ENCODE data around the gene PCDH8. TPM values are rescaled to one million over a fixed set of nuclear protein-coding genes. Genes with fewer than 3 reads are reported as not detected.

The PCDH8 gene, protein sequence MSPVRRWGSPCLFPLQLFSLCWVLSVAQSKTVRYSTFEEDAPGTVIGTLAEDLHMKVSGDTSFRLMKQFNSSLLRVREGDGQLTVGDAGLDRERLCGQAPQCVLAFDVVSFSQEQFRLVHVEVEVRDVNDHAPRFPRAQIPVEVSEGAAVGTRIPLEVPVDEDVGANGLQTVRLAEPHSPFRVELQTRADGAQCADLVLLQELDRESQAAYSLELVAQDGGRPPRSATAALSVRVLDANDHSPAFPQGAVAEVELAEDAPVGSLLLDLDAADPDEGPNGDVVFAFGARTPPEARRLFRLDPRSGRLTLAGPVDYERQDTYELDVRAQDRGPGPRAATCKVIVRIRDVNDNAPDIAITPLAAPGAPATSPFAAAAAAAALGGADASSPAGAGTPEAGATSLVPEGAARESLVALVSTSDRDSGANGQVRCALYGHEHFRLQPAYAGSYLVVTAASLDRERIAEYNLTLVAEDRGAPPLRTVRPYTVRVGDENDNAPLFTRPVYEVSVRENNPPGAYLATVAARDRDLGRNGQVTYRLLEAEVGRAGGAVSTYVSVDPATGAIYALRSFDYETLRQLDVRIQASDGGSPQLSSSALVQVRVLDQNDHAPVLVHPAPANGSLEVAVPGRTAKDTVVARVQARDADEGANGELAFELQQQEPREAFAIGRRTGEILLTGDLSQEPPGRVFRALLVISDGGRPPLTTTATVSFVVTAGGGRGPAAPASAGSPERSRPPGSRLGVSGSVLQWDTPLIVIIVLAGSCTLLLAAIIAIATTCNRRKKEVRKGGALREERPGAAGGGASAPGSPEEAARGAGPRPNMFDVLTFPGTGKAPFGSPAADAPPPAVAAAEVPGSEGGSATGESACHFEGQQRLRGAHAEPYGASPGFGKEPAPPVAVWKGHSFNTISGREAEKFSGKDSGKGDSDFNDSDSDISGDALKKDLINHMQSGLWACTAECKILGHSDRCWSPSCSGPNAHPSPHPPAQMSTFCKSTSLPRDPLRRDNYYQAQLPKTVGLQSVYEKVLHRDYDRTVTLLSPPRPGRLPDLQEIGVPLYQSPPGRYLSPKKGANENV
- not detected in 2 replicates for total RNA-seq

DNA sequence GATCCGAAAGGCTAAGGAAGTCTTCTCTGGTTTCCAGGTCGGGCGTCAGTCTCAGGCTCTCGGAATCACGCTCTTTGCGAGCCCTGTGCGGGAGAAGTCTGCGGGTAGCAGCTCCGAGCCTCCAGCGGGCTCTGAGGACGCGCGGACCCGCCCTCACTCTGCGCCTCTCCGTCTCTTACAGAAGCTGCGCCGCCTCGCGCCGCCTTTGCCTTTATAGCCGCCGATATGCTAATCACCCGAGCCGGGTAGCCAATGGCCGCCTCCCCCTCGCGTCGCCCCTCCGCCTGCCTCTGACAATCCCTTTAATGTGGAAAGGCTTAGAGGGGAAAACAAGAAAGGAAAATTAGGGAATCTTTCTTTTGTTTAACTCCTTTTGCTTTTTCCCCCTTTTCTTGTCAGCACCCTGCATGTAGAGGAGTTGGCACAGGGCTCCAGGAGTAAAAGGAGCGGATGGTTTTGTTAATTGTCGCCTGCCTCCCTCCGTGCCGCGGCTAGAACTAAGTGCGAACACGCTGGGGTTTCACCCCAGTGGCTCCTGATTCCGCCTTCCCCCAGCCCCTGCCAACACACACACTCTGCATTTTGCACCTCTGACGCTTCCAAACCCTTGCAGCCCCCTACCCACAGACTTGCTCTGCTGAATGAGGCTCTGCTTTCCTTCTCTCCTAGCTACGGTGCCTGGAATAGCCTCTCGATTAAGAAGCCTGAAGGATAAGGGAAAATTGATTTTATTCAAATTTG lies at the start of gene PCDH8:
PCDH8 (minus strand) TSS at position 186 of the 741 bp plus-strand sequence. CDS start 204 bp downstream, outside the sequence.
- no peak for TF ChIP-seq CTCF (IDR thresholded peaks at IDR 0.05; ENCODE audit: insufficient read depth, low read depth, low read length)
- H3K4me3 ChIP-seq (ENCODE audit: low read depth, low read length) = no peak within 1 kb of the TSS
- no peak for DNase-seq (ENCODE audit: low read depth)

DNA sequence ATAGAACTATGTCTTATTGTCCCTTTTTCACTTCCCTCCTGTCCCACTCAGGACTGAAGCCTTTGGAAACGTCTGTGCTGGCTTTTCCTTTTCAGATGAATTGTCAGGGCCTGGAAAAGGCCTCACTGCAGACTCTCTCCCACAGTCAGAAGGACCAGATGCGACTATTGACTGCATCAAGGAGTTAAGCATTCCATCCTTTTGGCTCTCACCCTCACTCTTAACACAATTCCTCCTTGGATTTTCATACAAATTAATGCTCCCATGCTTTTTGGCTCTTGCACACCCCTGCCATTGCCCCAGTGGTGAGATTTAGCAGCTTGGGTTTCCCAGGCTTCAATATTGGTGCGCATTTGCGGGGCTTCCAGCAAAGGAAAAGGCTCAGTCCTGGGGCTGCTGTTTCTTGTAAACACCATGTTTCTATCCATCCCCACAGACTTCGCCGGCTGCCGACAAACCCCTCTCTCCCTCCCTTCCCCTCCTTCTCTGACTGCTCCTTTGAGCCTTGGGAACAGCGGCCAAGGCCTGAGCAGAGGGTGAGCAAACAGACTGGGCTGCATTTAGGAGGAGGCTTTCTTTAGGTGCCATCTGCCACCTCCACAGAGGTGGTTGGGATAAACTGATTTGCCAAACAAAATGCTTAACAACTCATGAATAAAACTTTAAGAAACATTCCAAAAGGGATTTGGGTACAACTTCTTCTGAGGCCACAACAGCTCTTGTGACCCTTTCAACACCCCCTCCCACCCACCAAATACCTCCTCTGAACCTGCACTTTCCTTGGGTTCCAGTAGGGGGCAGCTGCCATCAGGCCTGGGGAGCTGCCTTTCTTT lies 48.6 kb upstream of the PCDH8 start:
- H3K4me3 ChIP-seq (ENCODE audit: low read depth, low read length) = no peak overlapping the region
- DNase-seq (ENCODE audit: low read depth) = no peak
- no peak for TF ChIP-seq CTCF (IDR thresholded peaks at IDR 0.05; ENCODE audit: insufficient read depth, low read depth, low read length)

DNA sequence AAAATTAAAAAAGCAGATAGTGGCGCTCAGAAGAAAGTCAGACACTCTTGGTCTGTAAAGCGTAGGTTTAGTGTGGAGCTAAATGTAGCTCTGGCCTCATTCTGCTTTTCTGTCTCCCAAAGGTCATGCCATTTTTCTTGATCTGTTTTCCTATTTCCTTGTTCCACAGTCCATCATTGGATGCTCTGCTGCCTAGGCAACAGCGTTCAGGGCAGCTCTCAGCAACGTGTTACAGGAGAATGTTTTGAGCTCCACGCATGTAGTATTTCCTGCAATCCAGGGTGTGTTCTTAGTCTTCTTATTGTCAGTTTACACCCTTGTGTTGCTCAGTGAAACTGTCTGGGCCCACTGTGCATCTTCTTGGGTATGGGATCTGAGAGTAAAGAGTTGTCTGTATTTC lies 46.0 kb upstream of the PCDH8 start:
- TF ChIP-seq CTCF (IDR thresholded peaks at IDR 0.05; ENCODE audit: insufficient read depth, low read depth, low read length) = no peak
- no peak overlapping the region for H3K4me3 ChIP-seq (ENCODE audit: low read depth, low read length)

DNA sequence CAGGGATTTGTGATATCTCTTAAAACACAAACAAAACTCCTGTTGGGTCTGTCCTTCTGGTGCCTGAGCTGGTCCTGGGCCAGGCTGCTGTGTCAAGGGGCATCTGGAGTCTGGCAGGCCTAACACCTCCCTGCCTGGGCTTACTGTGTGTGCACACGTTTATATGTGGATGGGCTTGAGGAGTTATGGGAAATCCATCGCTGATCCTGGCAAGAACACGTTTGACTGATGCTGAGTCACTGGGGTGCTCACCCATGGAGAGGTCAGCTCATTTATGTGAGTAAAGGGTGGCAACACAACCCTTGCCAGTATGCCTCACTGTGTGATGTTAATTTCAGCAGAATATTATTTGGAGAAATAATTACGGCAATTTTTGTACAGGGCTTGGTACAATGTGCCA lies 44.5 kb upstream of the PCDH8 start:
- no peak for TF ChIP-seq CTCF (IDR thresholded peaks at IDR 0.05; ENCODE audit: insufficient read depth, low read depth, low read length)
- H3K4me3 ChIP-seq (ENCODE audit: low read depth, low read length) = no peak overlapping the region
- DNase-seq (ENCODE audit: low read depth) = no peak

More for the DNA sequence above, 46.0 kb upstream of the PCDH8 start:
- DNase-seq (ENCODE audit: low read depth) = no peak

- no peak overlapping the region for H3K4me3 ChIP-seq (ENCODE audit: low read depth, low read length)
- no peak for TF ChIP-seq CTCF (IDR thresholded peaks at IDR 0.05; ENCODE audit: insufficient read depth, low read depth, low read length)
- DNase-seq (ENCODE audit: low read depth) = no peak
Observed at GRCh38 chr13:52891706-52892105, 43.3 kb upstream of the PCDH8 start.

Measured in fibroblast of villous mesenchyme (primary cell).